ENCODE results near the gene C20orf202.

- TF ChIP-seq CTCF (IDR thresholded peaks at IDR 0.05) = no peak
- no peak for TF ChIP-seq ATF3 (CRISPR knock-in tag; conservative IDR thresholded peaks at IDR 0.05)
- TF ChIP-seq TEAD1 (CRISPR knock-in tag; IDR thresholded peaks at IDR 0.05) = no peak
- no peak for TF ChIP-seq SP1 (CRISPR knock-in tag; conservative IDR thresholded peaks at IDR 0.05)
Observed at GRCh38 chr20:1206366-1207148, 3.3 kb downstream of the C20orf202 start.

All from WTC11 (cell line).